Panc1 (cell line): ENCODE results near the gene FGG.

Experiments
- TF ChIP-seq, protein P1 (sequence below): fragments of 450-650 bp; IDR thresholded peaks from 2 replicates; pipeline ENCODE4 v1.5.1; 2017; ENCODE audit warnings: mild to moderate bottlenecking
- TF ChIP-seq, protein P2 (sequence below), 2 experiments: IDR thresholded peaks; 2 replicates each; pipeline ENCODE4 v1.6.1; 2011 to 2012; ENCODE audit warnings: low read depth in 2 of 2, control low read depth in 1 of 2, low read length in 1 of 2, mild to moderate bottlenecking in 1 of 2, moderate library complexity in 1 of 2; ENCODE audit not compliant: insufficient read depth in 1 of 2

DNA sequence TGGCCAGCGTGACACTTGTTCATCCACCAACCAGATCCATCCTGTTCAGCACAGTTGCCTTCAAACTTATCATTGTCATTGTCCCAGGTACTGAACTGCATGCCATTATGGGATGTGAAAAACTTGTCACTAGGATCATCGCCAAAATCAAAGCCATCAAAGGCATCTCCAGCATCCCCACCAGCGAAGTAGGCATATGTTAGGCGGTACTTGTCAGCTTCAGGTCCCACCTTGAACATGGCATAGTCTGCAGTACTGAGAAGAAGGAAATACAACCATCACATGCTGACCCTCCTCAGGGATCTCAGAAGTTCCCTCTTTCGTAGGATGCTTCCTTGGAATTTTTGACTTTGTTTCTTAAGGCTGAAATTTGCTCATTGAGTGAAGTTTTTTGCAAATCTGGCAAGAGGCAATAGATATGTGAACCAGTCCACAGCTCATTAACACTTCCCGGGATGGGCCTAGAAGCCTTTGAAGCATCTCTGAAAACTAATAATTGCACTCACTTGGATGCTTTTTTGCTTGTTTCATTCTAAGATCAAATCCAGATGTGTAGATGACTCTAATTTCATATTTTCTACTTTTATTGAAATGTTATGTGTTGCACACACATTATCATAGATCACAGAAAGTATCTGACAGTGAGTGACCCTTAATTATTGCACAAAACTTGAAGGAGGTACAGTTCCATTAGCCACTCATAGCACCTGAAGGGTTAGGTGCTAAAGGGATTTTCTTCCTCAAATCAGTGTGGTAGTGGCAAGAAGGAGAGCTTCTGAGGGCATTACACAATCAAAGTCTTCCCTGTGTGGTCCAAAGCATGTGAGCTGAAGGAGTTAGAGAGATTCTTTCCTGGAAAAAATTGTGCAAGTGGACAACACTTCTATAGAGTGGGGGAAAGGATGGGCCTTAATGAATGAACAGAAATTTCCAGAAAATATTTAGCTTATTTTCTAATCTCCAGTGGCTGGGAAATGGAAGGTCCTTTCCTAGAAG, 5.4 kb downstream of the FGG start:
- TF ChIP-seq, protein P1, sequence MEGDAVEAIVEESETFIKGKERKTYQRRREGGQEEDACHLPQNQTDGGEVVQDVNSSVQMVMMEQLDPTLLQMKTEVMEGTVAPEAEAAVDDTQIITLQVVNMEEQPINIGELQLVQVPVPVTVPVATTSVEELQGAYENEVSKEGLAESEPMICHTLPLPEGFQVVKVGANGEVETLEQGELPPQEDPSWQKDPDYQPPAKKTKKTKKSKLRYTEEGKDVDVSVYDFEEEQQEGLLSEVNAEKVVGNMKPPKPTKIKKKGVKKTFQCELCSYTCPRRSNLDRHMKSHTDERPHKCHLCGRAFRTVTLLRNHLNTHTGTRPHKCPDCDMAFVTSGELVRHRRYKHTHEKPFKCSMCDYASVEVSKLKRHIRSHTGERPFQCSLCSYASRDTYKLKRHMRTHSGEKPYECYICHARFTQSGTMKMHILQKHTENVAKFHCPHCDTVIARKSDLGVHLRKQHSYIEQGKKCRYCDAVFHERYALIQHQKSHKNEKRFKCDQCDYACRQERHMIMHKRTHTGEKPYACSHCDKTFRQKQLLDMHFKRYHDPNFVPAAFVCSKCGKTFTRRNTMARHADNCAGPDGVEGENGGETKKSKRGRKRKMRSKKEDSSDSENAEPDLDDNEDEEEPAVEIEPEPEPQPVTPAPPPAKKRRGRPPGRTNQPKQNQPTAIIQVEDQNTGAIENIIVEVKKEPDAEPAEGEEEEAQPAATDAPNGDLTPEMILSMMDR, result no peak
- TF ChIP-seq, protein P2, sequence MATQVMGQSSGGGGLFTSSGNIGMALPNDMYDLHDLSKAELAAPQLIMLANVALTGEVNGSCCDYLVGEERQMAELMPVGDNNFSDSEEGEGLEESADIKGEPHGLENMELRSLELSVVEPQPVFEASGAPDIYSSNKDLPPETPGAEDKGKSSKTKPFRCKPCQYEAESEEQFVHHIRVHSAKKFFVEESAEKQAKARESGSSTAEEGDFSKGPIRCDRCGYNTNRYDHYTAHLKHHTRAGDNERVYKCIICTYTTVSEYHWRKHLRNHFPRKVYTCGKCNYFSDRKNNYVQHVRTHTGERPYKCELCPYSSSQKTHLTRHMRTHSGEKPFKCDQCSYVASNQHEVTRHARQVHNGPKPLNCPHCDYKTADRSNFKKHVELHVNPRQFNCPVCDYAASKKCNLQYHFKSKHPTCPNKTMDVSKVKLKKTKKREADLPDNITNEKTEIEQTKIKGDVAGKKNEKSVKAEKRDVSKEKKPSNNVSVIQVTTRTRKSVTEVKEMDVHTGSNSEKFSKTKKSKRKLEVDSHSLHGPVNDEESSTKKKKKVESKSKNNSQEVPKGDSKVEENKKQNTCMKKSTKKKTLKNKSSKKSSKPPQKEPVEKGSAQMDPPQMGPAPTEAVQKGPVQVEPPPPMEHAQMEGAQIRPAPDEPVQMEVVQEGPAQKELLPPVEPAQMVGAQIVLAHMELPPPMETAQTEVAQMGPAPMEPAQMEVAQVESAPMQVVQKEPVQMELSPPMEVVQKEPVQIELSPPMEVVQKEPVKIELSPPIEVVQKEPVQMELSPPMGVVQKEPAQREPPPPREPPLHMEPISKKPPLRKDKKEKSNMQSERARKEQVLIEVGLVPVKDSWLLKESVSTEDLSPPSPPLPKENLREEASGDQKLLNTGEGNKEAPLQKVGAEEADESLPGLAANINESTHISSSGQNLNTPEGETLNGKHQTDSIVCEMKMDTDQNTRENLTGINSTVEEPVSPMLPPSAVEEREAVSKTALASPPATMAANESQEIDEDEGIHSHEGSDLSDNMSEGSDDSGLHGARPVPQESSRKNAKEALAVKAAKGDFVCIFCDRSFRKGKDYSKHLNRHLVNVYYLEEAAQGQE (IDR thresholded peaks at IDR 0.05; ENCODE audit: insufficient read depth in 1 of 2, low read depth in 2 of 2, low read length in 1 of 2), result no peak
